DOHH2 (cell line): ENCODE results near the gene GALNT13.

Experiments
- CTCF ChIP-seq: fragments of 200-600 bp; sonication (generic); IDR thresholded peaks from one replicate; pipeline ENCODE4 v1.5.1; 2014; ENCODE audit warnings: antibody characterized with exemption, mild to moderate bottlenecking, low read depth, low read length; ENCODE audit not compliant: poor library complexity, severe bottlenecking
- EZH2phosphoT487 ChIP-seq: fragments of 200-600 bp; sonication (generic); IDR thresholded peaks from 2 replicates; pipeline ENCODE4 v1.6.1; 2017; ENCODE audit warnings: borderline replicate concordance, mild to moderate bottlenecking, antibody characterized with exemption, low read length, moderate library complexity, mixed read lengths

GRCh38 chr2:154422251-154422650 is 550.5 kb downstream of the GALNT13 start:
- TF ChIP-seq CTCF (no peak), EZH2phosphoT487 (no peak)
